Glutamatergic neuron (in vitro differentiated cells): Measurements from ENCODE around the gene HOXD9. TPM values are rescaled to one million over a fixed set of nuclear protein-coding genes. Genes with fewer than 3 reads are reported as not detected.

Source experiments
- DNase-seq: peaks from one replicate; pipeline ENCODE4 v3.0.0; 2022
- H3K27ac Mint-ChIP-seq: one replicate; pipeline ENCODE4 v1.8.0; 2020; ENCODE audit warnings: mild to moderate bottlenecking, mixed read lengths, inconsistent platforms; ENCODE audit not compliant: unreplicated experiment
- H3K27me3 Mint-ChIP-seq: one replicate; pipeline ENCODE4 v1.8.0; 2020; ENCODE audit warnings: mild to moderate bottlenecking, moderate library complexity, mixed read lengths, inconsistent platforms; ENCODE audit not compliant: unreplicated experiment
- H3K36me3 Mint-ChIP-seq: one replicate; pipeline ENCODE4 v1.8.0; 2020; ENCODE audit warnings: mild to moderate bottlenecking, mixed read lengths, inconsistent platforms; ENCODE audit not compliant: unreplicated experiment
- H3K4me1 Mint-ChIP-seq: one replicate; pipeline ENCODE4 v1.8.0; 2020; ENCODE audit warnings: mild to moderate bottlenecking, low read depth, mixed read lengths, inconsistent platforms; ENCODE audit not compliant: unreplicated experiment
- H3K4me3 Mint-ChIP-seq: one replicate; pipeline ENCODE4 v1.8.0; 2020; ENCODE audit warnings: mild to moderate bottlenecking, mixed read lengths, inconsistent platforms; ENCODE audit not compliant: unreplicated experiment
- H3K9me3 Mint-ChIP-seq: one replicate; pipeline ENCODE4 v1.8.0; 2020; ENCODE audit warnings: mild to moderate bottlenecking, moderate library complexity, mixed read lengths, inconsistent platforms; ENCODE audit not compliant: unreplicated experiment
- total RNA-seq: library from RNA; stranded (reverse); fragmentation: NEBNext Ultra II Directional; extraction: Animal tissue kit (Norgen Biotek cat#: 25700); gene quantifications from one replicate; pipeline ENCODE4 v1.2.1, GENCODE V29; 2021; ENCODE audit not compliant: unreplicated experiment
- TF ChIP-seq, protein P1 (sequence below): fragments of 200-600 bp; sonication (generic); IDR thresholded peaks from one replicate; pipeline ENCODE4 v1.5.0; 2021; ENCODE audit not compliant: partially characterized antibody, unreplicated experiment

Gene HOXD9
- total RNA-seq, 1 donor from 2014 or later: 0.44 TPM

GRCh38 chr2:176162911-176163671 is 40.6 kb downstream of the HOXD9 start:
- Mint-ChIP-seq H3K4me3 (no peak overlapping the region), H3K36me3 (peaks cover 4% of the 10 kb centered on the region), H3K4me1 (no peaks in the 10 kb centered on the region), H3K27me3 (peaks cover 47% of the 10 kb centered on the region), H3K27ac (no peak overlapping the region), H3K9me3 (peaks cover 10% of the 10 kb centered on the region)
- TF ChIP-seq, protein P1, sequence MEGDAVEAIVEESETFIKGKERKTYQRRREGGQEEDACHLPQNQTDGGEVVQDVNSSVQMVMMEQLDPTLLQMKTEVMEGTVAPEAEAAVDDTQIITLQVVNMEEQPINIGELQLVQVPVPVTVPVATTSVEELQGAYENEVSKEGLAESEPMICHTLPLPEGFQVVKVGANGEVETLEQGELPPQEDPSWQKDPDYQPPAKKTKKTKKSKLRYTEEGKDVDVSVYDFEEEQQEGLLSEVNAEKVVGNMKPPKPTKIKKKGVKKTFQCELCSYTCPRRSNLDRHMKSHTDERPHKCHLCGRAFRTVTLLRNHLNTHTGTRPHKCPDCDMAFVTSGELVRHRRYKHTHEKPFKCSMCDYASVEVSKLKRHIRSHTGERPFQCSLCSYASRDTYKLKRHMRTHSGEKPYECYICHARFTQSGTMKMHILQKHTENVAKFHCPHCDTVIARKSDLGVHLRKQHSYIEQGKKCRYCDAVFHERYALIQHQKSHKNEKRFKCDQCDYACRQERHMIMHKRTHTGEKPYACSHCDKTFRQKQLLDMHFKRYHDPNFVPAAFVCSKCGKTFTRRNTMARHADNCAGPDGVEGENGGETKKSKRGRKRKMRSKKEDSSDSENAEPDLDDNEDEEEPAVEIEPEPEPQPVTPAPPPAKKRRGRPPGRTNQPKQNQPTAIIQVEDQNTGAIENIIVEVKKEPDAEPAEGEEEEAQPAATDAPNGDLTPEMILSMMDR: no peak
- no peak for DNase-seq

DNA sequence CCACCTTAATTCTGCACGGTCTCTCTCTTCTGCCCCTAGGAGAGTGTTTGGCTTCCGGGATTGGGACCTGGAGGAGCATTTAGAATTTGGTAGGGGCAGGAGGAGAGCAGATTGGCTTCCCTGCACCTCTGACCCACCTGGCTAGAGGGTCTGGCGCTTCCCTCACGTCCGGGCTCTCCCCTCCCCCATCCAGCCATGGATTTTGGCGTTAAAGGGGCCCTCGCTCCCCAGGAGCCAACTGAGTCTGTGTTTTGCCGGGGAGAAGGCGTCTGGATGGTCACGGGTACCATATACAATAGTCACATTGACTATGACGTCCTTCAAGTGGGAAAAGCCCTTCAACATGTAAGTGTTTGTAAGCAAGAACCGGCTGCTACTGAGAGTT is 41.1 kb downstream of the HOXD9 start:
- peaks cover 10% of the 10 kb centered on the region for H3K9me3 Mint-ChIP-seq
- peaks cover 45% of the 10 kb centered on the region for H3K27me3 Mint-ChIP-seq
- TF ChIP-seq, protein P1: no peak
- no peak overlapping the region for H3K4me3 Mint-ChIP-seq
- no peak overlapping the region for H3K27ac Mint-ChIP-seq
- H3K4me1 Mint-ChIP-seq: no peaks in the 10 kb centered on the region
- peaks cover 4% of the 10 kb centered on the region for H3K36me3 Mint-ChIP-seq
- no peak for DNase-seq

GRCh38 chr2:176164201-176164600 is 41.7 kb downstream of the HOXD9 start:
- no peak for DNase-seq
- no peak overlapping the region for H3K27ac Mint-ChIP-seq
- peaks cover 4% of the 10 kb centered on the region for H3K36me3 Mint-ChIP-seq
- H3K27me3 Mint-ChIP-seq: peaks cover 45% of the 10 kb centered on the region
- TF ChIP-seq, protein P1: no peak
- H3K4me1 Mint-ChIP-seq: no peaks in the 10 kb centered on the region
- H3K9me3 Mint-ChIP-seq: peaks cover 10% of the 10 kb centered on the region
- no peak overlapping the region for H3K4me3 Mint-ChIP-seq

- Mint-ChIP-seq H3K4me1 (no peaks in the 10 kb centered on the region), H3K4me3 (no peak overlapping the region), H3K27me3 (peaks cover 45% of the 10 kb centered on the region), H3K27ac (no peak overlapping the region), H3K9me3 (peaks cover 10% of the 10 kb centered on the region), H3K36me3 (peaks cover 4% of the 10 kb centered on the region)
- DNase-seq: peak; percentile 36
- TF ChIP-seq, protein P1: no peak
These were observed 42.3 kb downstream of the HOXD9 start for GRCh38 chr2:176164611-176165369.
